Measurements from ENCODE around the gene SLC8A1. TPM values are rescaled to one million over a fixed set of nuclear protein-coding genes. Genes with fewer than 3 reads are reported as not detected.

SLC8A1 gene
- total and polyA plus RNA-seq, 2 of the 13 experiments (the other 11 are each of a cell fraction or from before 2014, with no cell fraction given): not detected

DNA sequence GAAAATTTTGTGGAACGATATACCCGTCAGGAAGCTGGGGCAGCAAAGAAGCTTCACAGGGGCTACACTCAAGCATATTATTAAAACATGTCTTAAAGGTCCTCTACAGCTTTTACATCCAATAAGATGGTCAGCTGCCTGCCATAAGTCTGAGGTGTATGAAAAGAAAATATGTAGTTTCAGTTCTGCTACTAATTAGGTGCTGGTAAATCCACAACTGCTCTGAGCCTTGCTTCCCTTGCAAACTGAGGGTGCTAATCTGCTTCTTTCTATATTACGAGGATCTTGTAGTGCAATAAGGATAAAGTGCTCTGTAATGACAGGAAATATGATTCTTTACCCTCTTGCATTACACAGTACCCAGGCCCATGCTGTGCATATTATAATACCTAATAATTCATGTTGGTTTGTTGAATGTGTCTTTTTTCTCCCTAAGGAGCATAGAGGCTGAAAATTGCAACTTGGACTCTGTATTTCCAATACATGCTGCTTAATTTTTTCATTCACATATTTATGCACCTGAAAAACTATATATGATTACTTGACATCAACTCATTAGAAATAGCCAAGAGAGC lies 14.5 kb upstream of the SLC8A1 start:
- H3K4me1 ChIP-seq (ENCODE audit: insufficient read depth, low read length): no peaks in the 10 kb centered on the region
- no peaks in the 10 kb centered on the region for H3K36me3 ChIP-seq (replicated peaks in 1 of 2; ENCODE audit: control insufficient read depth in 1 of 2, insufficient read depth in 2 of 2, low read length in 2 of 2)
- no peak overlapping the region for H3K4me2 ChIP-seq (ENCODE audit: low read depth, low read length)
- ChIA-PET POLR2A (no interaction called here), CTCF (ENCODE audit: low intra/inter-chr PET ratio, low total read pairs) (no interaction called here)
- H3K79me2 ChIP-seq (ENCODE audit: insufficient read depth, low read length): no peaks in the 10 kb centered on the region
- H3K27me3 ChIP-seq (ENCODE audit: control insufficient read depth in 1 of 2, insufficient read depth in 2 of 2, low read length in 2 of 2): no peaks in the 10 kb centered on the region
- no peak for TF ChIP-seq ATF7 (IDR thresholded peaks at IDR 0.05)
- TF ChIP-seq ATF7 (CRISPR knock-in tag; IDR thresholded peaks at IDR 0.05): no peak
- TF ChIP-seq, protein P1, sequence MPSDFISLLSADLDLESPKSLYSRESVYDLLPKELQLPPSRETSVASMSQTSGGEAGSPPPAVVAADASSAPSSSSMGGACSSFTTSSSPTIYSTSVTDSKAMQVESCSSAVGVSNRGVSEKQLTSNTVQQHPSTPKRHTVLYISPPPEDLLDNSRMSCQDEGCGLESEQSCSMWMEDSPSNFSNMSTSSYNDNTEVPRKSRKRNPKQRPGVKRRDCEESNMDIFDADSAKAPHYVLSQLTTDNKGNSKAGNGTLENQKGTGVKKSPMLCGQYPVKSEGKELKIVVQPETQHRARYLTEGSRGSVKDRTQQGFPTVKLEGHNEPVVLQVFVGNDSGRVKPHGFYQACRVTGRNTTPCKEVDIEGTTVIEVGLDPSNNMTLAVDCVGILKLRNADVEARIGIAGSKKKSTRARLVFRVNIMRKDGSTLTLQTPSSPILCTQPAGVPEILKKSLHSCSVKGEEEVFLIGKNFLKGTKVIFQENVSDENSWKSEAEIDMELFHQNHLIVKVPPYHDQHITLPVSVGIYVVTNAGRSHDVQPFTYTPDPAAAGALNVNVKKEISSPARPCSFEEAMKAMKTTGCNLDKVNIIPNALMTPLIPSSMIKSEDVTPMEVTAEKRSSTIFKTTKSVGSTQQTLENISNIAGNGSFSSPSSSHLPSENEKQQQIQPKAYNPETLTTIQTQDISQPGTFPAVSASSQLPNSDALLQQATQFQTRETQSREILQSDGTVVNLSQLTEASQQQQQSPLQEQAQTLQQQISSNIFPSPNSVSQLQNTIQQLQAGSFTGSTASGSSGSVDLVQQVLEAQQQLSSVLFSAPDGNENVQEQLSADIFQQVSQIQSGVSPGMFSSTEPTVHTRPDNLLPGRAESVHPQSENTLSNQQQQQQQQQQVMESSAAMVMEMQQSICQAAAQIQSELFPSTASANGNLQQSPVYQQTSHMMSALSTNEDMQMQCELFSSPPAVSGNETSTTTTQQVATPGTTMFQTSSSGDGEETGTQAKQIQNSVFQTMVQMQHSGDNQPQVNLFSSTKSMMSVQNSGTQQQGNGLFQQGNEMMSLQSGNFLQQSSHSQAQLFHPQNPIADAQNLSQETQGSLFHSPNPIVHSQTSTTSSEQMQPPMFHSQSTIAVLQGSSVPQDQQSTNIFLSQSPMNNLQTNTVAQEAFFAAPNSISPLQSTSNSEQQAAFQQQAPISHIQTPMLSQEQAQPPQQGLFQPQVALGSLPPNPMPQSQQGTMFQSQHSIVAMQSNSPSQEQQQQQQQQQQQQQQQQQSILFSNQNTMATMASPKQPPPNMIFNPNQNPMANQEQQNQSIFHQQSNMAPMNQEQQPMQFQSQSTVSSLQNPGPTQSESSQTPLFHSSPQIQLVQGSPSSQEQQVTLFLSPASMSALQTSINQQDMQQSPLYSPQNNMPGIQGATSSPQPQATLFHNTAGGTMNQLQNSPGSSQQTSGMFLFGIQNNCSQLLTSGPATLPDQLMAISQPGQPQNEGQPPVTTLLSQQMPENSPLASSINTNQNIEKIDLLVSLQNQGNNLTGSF (CRISPR knock-in tag; IDR thresholded peaks at IDR 0.05): no peak
- TF ChIP-seq GPN1 (CRISPR knock-in tag; IDR thresholded peaks at IDR 0.05; ENCODE audit: borderline replicate concordance): no peak
- no peak for TF ChIP-seq ZFYVE20 (CRISPR knock-in tag; IDR thresholded peaks at IDR 0.05; ENCODE audit: borderline replicate concordance, low read depth)
- no peak for TF ChIP-seq HOXD1 (CRISPR knock-in tag; IDR thresholded peaks at IDR 0.05)
- TF ChIP-seq, protein P2, sequence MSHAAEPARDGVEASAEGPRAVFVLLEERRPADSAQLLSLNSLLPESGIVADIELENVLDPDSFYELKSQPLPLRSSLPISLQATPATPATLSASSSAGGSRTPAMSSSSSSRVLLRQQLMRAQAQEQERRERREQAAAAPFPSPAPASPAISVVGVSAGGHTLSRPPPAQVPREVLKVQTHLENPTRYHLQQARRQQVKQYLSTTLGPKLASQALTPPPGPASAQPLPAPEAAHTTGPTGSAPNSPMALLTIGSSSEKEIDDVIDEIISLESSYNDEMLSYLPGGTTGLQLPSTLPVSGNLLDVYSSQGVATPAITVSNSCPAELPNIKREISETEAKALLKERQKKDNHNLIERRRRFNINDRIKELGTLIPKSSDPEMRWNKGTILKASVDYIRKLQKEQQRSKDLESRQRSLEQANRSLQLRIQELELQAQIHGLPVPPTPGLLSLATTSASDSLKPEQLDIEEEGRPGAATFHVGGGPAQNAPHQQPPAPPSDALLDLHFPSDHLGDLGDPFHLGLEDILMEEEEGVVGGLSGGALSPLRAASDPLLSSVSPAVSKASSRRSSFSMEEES (CRISPR knock-in tag; IDR thresholded peaks at IDR 0.05): no peak
- TF ChIP-seq, protein P3, sequence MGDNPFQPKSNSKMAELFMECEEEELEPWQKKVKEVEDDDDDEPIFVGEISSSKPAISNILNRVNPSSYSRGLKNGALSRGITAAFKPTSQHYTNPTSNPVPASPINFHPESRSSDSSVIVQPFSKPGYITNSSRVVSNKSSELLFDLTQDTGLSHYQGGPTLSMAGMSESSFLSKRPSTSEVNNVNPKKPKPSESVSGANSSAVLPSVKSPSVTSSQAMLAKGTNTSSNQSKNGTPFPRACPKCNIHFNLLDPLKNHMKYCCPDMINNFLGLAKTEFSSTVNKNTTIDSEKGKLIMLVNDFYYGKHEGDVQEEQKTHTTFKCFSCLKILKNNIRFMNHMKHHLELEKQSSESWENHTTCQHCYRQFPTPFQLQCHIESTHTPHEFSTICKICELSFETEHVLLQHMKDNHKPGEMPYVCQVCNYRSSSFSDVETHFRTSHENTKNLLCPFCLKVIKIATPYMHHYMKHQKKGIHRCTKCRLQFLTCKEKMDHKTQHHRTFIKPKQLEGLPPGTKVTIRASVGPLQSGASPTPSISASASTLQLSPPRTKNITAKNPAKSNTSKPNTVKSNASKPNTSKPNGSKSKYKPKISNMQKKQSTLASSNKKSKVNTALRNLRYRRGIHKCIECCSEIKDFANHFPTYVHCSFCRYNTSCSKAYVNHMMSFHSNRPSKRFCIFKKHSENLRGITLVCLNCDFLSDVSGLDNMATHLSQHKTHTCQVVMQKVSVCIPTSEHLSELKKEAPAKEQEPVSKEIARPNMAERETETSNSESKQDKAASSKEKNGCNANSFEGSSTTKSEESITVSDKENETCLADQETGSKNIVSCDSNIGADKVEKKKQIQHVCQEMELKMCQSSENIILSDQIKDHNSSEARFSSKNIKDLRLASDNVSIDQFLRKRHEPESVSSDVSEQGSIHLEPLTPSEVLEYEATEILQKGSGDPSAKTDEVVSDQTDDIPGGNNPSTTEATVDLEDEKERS (CRISPR knock-in tag; IDR thresholded peaks at IDR 0.05): no peak
- no peak for TF ChIP-seq ZNF644 (CRISPR knock-in tag; IDR thresholded peaks at IDR 0.05; ENCODE audit: low read depth)
- TF ChIP-seq KLF9 (CRISPR knock-in tag; IDR thresholded peaks at IDR 0.05; ENCODE audit: low read depth): no peak
- TF ChIP-seq NFKBIZ (CRISPR knock-in tag; IDR thresholded peaks at IDR 0.05): no peak
- H3K4me3 ChIP-seq (replicated peaks in 1 of 3; ENCODE audit: insufficient read depth in 1 of 3, low read depth in 2 of 3, low read length in 3 of 3): no peak overlapping the region
- DNase-seq (ENCODE audit: low spot score): no peak
- no peak for ATAC-seq
- H3K9me3 ChIP-seq (ENCODE audit: low read length): no peaks in the 10 kb centered on the region
- 14% methylated on average over 3 of the region's 3 CpGs for WGBS (ENCODE audit: low lambda C conversion rate)
- intact Hi-C loops (cut with micrococcal nuclease; ENCODE audit: unreplicated experiment) (no loop called here), in situ Hi-C loops (cut with HindIII; ENCODE audit: extremely low pct_ligation_motif_present, low pct_unique_long_range_greater_than_20kb) (no loop called here)
- no peak overlapping the region for H3K9ac ChIP-seq (ENCODE audit: insufficient read depth, low read depth, low read length)
- H3K27ac ChIP-seq (ENCODE audit: extremely low read length, insufficient read depth, low read length): no peak overlapping the region
- no TSS peak for BruUV-seq (replicated peaks)
- H2AFZ ChIP-seq (ENCODE audit: low read length): no peak overlapping the region
- no peak for FAIRE-seq
- H4K20me1 ChIP-seq (ENCODE audit: insufficient read depth, low read length): no peaks in the 10 kb centered on the region
